NOMO-1 treated with DMSO at 0.1 percent for 48 hours (cell line): ENCODE results near the gene FOXP4.

ENCODE experiments used
- DNase-seq: peaks from one replicate; lab custom pipeline; 2025; ENCODE audit not compliant: unreplicated experiment; lab: John Stamatoyannopoulos, UW

The FOXP4 gene

GRCh38 chr6:41522780-41523548, 23.2 kb upstream of the FOXP4 start:
- DNase-seq = no peak

GRCh38 chr6:41523915-41524633, 22.1 kb upstream of the FOXP4 start:
- no peak for DNase-seq

GRCh38 chr6:41524634-41525011, 21.6 kb upstream of the FOXP4 start:
- no peak for DNase-seq

GRCh38 chr6:41527721-41528408, 18.3 kb upstream of the FOXP4 start:
- no peak for DNase-seq

- DNase-seq = no peak
Observed at GRCh38 chr6:41528409-41528963, 17.7 kb upstream of the FOXP4 start.

GRCh38 chr6:41529049-41529448, 17.1 kb upstream of the FOXP4 start:
- no peak for DNase-seq

- no peak for DNase-seq
Observed at GRCh38 chr6:41529970-41530369, 16.2 kb upstream of the FOXP4 start.

GRCh38 chr6:41530476-41530875, 15.7 kb upstream of the FOXP4 start:
- DNase-seq = no peak

GRCh38 chr6:41531016-41531415, 15.2 kb upstream of the FOXP4 start:
- DNase-seq = no peak

GRCh38 chr6:41531591-41532582, 14.3 kb upstream of the FOXP4 start:
- DNase-seq = peak; percentile 62

GRCh38 chr6:41535766-41536165, 10.4 kb upstream of the FOXP4 start:
- DNase-seq = no peak

GRCh38 chr6:41536795-41537758, 9.1 kb upstream of the FOXP4 start:
- DNase-seq = no peak

GRCh38 chr6:41538556-41539182, 7.5 kb upstream of the FOXP4 start:
- DNase-seq = peak; percentile 90

- no peak for DNase-seq
Observed at GRCh38 chr6:41539204-41539603, 7.0 kb upstream of the FOXP4 start.

- DNase-seq = no peak
Observed at GRCh38 chr6:41541364-41541763, 4.8 kb upstream of the FOXP4 start.

- no peak for DNase-seq
Observed at GRCh38 chr6:41543087-41543486, 3.1 kb upstream of the FOXP4 start.

- no peak for DNase-seq
Observed at GRCh38 chr6:41545247-41545702, 906 bp upstream of the FOXP4 start.

GRCh38 chr6:41546475-41546865, 289 bp downstream of the FOXP4 start:
- DNase-seq = no peak
